Astrocyte of the cerebellum (primary cell): ENCODE measurements around the gene PYGM.

Source experiments
- DNase-seq: peaks from one replicate; pipeline ENCODE4 v3.0.0-alpha.2; 2011; ENCODE audit warnings: low read depth
- H3K4me3 ChIP-seq: 2 replicates; pipeline ENCODE4 v1.5.1; 2011; ENCODE audit warnings: mild to moderate bottlenecking, low read depth, low read length, moderate library complexity
- CTCF ChIP-seq: IDR thresholded peaks from 2 replicates; pipeline ENCODE4 v1.5.1; 2012; ENCODE audit warnings: low read length, low read depth, moderate library complexity, mild to moderate bottlenecking; ENCODE audit errors: missing control alignments
- in situ Hi-C: cut with HindIII; loops from 2 replicates; pipeline ENCODE4 v1.10.0; 2017; ENCODE audit warnings: low sequenced_read_pairs

The PYGM gene

DNA sequence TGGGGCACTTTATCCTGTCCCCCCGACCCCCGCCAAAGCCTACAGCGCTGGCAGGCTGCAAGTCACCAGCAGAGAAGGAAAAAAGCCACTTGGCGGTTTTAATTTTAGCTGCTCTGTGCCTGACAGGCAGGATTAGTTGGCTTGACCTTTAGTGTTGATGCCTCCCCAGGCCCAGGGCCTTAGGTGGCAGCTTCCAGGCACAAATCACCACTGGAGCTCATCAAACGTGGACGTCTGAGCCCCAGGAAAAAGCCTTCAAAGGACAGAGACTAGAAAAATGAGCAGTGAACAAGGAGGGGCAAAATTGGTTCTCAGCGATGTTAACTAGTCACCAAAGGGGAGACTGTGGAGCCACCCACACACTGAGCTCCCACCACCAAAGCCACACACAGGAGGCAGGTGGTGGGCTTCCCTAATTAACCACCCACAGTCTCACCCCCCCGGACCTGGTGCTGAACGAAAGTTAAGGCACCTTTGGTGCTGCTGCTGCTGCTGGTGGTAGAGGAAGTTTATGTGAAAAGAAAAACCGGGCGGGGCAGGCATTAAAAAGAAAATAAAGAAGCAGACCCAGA, 4.4 kb upstream of the PYGM start:
- in situ Hi-C loops: loop anchor here (25.0 kb wide), 1 partner anchor 98 kb away; no protein-coding TSS in a partner anchor
- H3K4me3 ChIP-seq: no peak overlapping the region
- TF ChIP-seq CTCF: no peak
- DNase-seq: no peak

DNA sequence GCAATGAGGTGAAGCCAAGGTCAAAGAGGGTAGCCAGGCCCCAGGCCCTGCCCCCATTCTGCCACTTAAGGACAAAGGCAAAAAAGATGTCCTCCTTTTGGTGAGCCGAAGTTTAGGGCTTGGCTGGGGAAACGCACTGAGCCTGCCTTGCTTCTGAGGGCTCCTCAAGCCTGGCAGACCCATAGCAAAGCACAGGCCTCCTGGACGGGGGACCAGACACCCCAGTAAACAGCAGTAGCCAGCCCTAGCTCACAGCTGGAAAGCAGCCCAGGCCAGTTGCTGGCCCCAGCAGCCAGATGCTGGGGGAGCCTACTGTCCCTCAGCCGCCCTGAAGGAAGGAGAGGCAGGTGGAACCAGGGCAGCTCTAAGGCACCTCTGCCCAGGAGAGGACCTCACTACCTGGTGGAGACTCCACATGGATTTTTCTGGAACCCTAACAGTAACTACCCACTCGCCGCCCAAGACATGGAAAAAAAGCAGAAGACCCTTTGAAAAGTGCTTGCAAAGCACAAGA, 3.8 kb upstream of the PYGM start:
- in situ Hi-C loops: loop anchor here (25.0 kb wide), 1 partner anchor 99 kb away; no protein-coding TSS in a partner anchor
- TF ChIP-seq CTCF: no peak
- no peak for DNase-seq
- no peak overlapping the region for H3K4me3 ChIP-seq

GRCh38 chr11:64762674-64763525, 3.1 kb upstream of the PYGM start:
- H3K4me3 ChIP-seq: no peak overlapping the region
- no peak for TF ChIP-seq CTCF
- peak; percentile 85 for DNase-seq
- in situ Hi-C loops: loop anchor here (25.0 kb wide), 1 partner anchor 99 kb away; no protein-coding TSS in a partner anchor

GRCh38 chr11:64762277-64762673, 2.5 kb upstream of the PYGM start:
- no peak for TF ChIP-seq CTCF
- no peak overlapping the region for H3K4me3 ChIP-seq
- no peak for DNase-seq
- in situ Hi-C loops: loop anchor here (25.0 kb wide), 1 partner anchor 100 kb away; no protein-coding TSS in a partner anchor

DNA sequence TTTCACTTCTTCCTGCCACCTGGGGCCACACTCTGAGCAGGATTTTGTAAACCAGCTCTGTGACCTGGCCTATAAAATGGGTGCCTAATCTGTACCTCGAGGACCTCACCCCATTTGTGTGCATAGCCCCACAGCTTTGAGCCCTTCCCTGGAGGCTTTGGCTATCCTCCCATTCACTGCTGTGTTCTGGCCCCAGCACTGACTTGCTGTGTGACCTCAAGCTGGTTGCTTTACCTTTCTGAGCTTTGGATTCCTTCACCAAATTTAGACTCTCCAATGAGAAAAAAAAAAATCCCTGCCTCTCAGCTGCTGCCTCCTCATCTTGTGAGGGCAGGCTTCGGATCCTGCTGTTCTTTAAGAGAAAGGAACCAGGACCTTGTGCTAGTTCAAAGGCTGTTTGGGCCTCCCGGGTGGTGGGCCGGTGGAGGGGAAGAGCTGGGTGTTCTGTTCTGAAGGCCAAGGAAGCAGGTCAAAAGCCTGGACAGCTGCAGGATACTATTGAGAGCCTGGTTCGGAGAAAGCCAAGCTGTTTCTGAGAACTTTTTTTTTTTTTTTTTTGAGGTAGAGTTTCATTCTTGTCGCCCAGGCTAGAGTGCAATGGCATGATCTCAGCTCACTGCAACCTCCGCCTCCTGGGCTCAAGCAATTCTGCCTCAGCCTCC, 1.1 kb upstream of the PYGM start:
- in situ Hi-C loops: loop anchor here (25.0 kb wide), 1 partner anchor 101 kb away; no protein-coding TSS in a partner anchor
- no peak for TF ChIP-seq CTCF
- DNase-seq: no peak
- no peak overlapping the region for H3K4me3 ChIP-seq

DNA sequence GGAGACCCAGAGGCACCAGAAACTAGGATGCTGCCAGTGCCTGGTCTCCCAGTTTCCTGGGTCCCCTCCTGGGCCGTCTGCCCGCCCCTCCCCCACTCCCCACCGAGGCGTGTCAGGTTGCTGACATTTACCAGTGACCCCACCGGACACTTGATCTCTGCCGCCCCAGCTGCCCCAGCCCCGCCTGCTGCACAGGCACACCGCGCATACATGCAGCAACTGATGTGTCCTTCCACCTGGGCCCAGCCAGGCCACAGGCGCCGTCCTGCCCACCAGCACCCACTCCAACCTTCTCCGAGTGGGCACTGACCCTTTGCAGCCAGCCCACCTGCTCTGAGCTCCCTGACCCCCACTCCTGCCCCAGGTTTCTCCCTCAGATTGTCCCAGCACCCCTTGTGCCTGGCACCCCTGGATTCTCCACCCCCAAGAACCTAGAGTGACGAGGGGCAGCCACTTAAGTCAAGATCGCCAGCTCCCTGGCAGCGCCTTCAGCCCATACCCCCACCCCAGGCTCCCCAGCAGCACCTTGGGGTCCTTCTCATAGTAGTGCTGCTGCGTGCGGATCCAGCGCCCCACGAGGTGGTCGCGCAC, 548 bp downstream of the PYGM start:
- no peak for TF ChIP-seq CTCF
- in situ Hi-C loops: loop anchor here (25.0 kb wide), 1 partner anchor 103 kb away; no protein-coding TSS in a partner anchor
- no peak overlapping the region for H3K4me3 ChIP-seq
- DNase-seq: no peak
